Measurements from ENCODE around the gene PACSIN1.

PACSIN1 gene

GRCh38 chr6:34540222-34540621 lies 74.3 kb downstream of the PACSIN1 start:
- H3K27me3 Mint-ChIP-seq (ENCODE audit: low read depth): no peaks in the 10 kb centered on the region
- no peak overlapping the region for H3K4me3 Mint-ChIP-seq
- no peaks in the 10 kb centered on the region for H3K9me3 Mint-ChIP-seq
- no peaks in the 10 kb centered on the region for H3K36me3 Mint-ChIP-seq (ENCODE audit: low read depth)
- H3K4me1 Mint-ChIP-seq: peaks cover 11% of the 10 kb centered on the region
- TF ChIP-seq, protein P1, sequence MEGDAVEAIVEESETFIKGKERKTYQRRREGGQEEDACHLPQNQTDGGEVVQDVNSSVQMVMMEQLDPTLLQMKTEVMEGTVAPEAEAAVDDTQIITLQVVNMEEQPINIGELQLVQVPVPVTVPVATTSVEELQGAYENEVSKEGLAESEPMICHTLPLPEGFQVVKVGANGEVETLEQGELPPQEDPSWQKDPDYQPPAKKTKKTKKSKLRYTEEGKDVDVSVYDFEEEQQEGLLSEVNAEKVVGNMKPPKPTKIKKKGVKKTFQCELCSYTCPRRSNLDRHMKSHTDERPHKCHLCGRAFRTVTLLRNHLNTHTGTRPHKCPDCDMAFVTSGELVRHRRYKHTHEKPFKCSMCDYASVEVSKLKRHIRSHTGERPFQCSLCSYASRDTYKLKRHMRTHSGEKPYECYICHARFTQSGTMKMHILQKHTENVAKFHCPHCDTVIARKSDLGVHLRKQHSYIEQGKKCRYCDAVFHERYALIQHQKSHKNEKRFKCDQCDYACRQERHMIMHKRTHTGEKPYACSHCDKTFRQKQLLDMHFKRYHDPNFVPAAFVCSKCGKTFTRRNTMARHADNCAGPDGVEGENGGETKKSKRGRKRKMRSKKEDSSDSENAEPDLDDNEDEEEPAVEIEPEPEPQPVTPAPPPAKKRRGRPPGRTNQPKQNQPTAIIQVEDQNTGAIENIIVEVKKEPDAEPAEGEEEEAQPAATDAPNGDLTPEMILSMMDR (IDR thresholded peaks at IDR 0.05; ENCODE audit: unreplicated experiment in 3 of 3): no peak
- H3K27ac Mint-ChIP-seq: no peak overlapping the region

DNA sequence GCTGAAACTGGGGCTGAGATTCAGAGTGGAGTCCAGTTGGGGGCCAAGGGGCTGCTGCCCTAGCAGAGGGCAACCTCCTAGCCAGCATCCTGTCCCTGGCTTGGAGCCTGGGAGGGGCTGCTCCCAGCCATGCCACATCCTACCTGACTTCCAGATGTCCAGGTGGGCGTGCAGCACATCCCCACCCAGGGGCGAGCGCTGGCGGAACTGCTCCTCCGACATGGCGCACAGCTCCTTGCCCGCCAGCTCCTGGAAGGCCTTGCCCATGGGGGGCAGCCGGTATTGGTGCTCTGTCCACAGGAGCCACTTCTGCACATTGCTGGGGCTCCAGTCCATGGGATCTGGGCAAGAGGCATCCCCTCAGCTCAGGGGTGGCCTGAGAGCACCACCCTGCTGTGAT lies 75.0 kb downstream of the PACSIN1 start:
- TF ChIP-seq, protein P1 (IDR thresholded peaks at IDR 0.05; ENCODE audit: unreplicated experiment in 3 of 3): no peak
- H3K4me1 Mint-ChIP-seq: peaks cover 13% of the 10 kb centered on the region
- H3K27ac Mint-ChIP-seq: no peak overlapping the region
- H3K36me3 Mint-ChIP-seq (ENCODE audit: low read depth): no peaks in the 10 kb centered on the region
- no peaks in the 10 kb centered on the region for H3K9me3 Mint-ChIP-seq
- H3K4me3 Mint-ChIP-seq: no peak overlapping the region
- peaks cover 3% of the 10 kb centered on the region for H3K27me3 Mint-ChIP-seq (ENCODE audit: low read depth)

- Mint-ChIP-seq H3K4me1 (peaks cover 17% of the 10 kb centered on the region), H3K4me3 (no peak overlapping the region), H3K27me3 (ENCODE audit: low read depth) (peaks cover 9% of the 10 kb centered on the region), H3K36me3 (ENCODE audit: low read depth) (no peaks in the 10 kb centered on the region), H3K9me3 (no peaks in the 10 kb centered on the region), H3K27ac (no peak overlapping the region)
- TF ChIP-seq, protein P1 (IDR thresholded peaks at IDR 0.05; ENCODE audit: unreplicated experiment in 3 of 3): no peak
These were observed 77.5 kb downstream of the PACSIN1 start for GRCh38 chr6:34543421-34543820.

DNA sequence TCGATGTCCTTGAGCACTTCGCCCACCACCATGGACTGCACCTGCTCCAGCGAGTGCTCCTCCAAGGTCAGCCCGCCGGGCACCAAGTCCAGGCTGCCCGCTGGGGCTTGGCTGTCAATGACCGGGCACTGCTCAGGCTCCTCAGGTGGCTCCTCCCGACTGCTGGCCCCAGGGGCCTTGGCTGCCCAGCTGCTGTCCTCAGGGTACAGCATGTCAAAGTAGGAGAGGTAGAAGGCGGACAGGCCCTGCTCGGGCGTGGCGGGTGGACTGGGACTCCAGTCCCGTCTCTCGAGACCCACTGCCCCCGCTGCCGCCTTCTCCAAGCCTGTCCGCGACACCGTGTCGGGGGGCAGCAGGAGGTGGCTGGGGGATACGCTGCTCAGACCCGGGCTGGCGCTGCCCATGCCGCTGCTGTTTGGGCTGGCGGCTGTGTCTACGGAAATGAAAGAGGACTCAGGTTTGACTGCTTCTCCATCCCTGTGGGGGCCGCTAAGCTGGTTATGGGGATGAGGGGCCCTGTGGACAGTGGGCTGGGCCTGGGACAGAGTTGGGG lies 78.3 kb downstream of the PACSIN1 start:
- Mint-ChIP-seq H3K9me3 (no peaks in the 10 kb centered on the region), H3K4me1 (peaks cover 17% of the 10 kb centered on the region), H3K27me3 (ENCODE audit: low read depth) (peaks cover 9% of the 10 kb centered on the region), H3K36me3 (ENCODE audit: low read depth) (no peaks in the 10 kb centered on the region), H3K4me3 (no peak overlapping the region), H3K27ac (no peak overlapping the region)
- TF ChIP-seq, protein P1 (IDR thresholded peaks at IDR 0.05; ENCODE audit: unreplicated experiment in 3 of 3): no peak

GRCh38 chr6:34544776-34545471 lies 79.0 kb downstream of the PACSIN1 start:
- Mint-ChIP-seq H3K36me3 (ENCODE audit: low read depth) (no peaks in the 10 kb centered on the region), H3K27me3 (ENCODE audit: low read depth) (peaks cover 12% of the 10 kb centered on the region), H3K9me3 (no peaks in the 10 kb centered on the region), H3K27ac (peak overlapping the region in 1 of 3 experiments; percentile 39), H3K4me3 (no peak overlapping the region), H3K4me1 (peaks cover 17% of the 10 kb centered on the region)
- TF ChIP-seq, protein P1 (IDR thresholded peaks at IDR 0.05; ENCODE audit: unreplicated experiment in 3 of 3): no peak
